GM15510 (cell line): ENCODE data around the gene PLEKHN1.

Experiments used
- POLR2A ChIP-seq: IDR thresholded peaks from 3 replicates; pipeline ENCODE4 v1.6.1; 2011; ENCODE audit warnings: borderline replicate concordance; ENCODE audit not compliant: insufficient read length; ENCODE audit errors: extremely low read depth

Gene PLEKHN1

DNA sequence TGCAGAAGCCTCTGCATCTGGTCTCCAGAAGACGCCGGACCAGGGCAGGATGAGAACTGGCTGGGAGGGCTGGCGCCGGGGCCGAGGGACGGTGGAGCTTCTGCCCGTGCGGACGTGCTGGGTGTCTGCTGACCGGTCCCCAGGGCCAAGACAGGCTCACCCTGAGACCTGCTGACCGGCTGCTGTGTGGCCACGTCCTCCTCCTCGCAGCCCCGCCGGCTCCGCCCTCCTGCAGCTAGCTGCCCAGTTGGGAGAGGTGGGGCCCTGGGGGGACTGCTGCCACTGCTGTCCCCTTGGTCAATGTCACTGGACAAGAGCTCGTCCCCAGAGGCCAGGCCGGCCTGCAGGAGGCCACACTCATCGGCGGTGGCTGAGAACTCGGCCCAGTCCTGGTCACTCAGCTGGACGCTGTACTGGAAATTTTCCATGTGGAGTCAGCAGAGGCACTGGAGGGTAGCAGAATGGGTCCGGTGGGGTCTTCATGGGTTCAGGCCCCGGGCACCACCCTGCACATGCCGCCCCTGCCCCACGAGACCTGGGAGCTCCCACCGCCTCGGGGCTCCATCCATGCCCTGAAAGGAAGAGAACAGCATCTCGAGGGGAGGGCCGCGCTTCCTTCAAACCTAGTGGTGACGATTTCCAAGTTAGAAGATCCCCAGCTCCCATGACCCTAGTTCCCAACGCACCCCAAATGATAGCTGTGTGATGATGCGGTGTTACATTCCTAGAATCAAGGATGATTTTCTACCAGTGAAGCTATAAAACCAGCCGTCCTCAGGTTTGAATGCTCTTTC, 14.5 kb downstream of the PLEKHN1 start:
- no peak for TF ChIP-seq POLR2A

GRCh38 chr1:981491-981954, 15.2 kb downstream of the PLEKHN1 start:
- no peak for TF ChIP-seq POLR2A

- TF ChIP-seq POLR2A = no peak
Measured at GRCh38 chr1:981955-982558, 15.8 kb downstream of the PLEKHN1 start, which contains the start of gene PERM1. Gene PERM1 (minus strand): TSS chr1:982093. CDS start chr1:981029, 1,064 bp downstream.

DNA sequence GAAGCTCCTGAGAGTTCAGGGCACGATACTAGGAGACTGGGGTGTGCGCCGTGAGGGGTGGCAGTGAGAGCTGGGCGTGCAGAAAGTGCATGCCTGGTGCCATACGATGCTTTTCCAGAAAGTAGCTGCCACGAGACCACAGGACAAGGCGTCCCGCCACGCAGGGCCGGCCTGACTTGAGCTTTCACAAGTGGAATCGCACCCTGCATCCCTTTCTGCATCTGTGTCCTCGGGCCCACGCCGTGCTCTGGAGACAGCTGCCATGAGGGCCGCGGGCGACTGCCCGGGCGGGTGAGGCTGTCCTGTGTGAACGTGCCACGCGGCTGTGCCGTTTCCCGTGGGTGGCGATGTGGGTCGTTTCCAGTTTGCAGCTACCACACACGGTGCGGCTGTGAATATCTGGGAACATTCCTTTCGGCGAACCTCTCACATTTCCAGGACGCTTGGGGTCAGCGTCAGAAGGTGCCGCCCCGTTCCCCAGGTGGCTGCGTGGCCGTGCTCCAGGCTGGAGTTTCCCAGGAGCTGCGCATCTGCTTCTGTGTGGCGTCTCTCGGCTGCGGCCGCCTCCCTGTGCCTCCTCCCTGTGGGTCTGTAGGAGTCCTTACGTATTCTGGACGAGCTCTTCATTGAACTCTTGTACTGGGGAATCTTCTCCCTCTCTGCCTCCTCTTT, 16.6 kb downstream of the PLEKHN1 start:
- TF ChIP-seq POLR2A = no peak

GRCh38 chr1:983798-984475, 17.7 kb downstream of the PLEKHN1 start:
- TF ChIP-seq POLR2A = no peak

GRCh38 chr1:984476-984814, 18.2 kb downstream of the PLEKHN1 start:
- TF ChIP-seq POLR2A = no peak

DNA sequence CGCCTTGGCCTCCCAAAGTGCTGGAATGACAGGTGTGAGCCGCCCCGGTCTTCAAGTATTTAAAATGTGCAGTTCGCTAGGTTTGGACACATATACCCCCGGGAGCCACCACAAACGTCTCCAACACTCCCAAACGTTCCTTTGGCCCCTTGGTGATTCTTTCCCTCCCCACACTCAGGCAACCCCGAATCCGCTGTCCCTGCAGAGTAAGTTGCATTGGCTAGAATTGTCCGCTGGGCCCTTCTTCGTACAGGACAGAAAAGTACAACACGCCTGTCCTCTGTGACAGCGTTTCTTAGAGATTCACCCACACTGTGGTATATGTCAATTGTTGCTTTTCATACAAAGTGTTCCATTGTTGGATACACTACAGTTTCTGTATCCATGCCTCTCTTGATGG, 18.8 kb downstream of the PLEKHN1 start:
- TF ChIP-seq POLR2A = no peak

DNA sequence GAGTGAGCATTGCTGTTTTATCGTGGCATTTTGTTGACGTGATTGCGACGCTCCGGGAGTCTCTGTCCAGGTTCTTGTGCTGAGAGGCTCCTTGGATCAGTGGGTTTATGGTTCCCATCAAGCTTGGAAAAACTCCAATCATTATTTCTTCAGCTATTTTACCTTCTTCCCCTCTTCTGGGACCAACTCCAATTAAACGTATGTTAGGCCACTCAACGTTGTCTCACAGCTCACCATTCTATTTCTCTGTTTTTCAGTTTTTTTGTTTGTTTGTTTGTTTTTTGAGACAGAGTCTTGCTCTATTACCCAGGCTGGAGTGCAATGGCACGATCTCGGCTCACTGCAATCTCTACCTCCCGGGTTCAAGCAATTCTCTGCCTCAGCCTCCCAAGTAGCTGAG, 25.6 kb downstream of the PLEKHN1 start:
- TF ChIP-seq POLR2A = no peak

DNA sequence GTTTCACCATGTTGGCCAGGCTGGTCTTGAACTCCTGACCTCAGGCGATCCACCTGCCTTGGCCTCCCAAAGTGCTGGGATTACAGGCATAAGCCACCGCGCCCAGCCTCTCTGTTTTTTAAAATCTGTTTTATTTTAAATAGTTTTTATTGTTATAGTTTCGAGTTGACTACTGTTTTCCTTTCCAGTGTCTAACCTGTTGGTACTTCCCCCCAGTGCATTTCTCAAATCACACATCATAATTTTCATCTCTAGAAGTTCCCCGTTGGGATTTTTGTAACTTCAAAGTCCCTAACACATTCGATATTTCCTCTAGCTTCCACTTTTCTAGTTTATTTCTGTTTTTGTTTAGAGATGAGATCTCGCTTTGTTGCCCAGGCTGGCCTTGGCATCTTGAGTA, 26.1 kb downstream of the PLEKHN1 start:
- TF ChIP-seq POLR2A = no peak

DNA sequence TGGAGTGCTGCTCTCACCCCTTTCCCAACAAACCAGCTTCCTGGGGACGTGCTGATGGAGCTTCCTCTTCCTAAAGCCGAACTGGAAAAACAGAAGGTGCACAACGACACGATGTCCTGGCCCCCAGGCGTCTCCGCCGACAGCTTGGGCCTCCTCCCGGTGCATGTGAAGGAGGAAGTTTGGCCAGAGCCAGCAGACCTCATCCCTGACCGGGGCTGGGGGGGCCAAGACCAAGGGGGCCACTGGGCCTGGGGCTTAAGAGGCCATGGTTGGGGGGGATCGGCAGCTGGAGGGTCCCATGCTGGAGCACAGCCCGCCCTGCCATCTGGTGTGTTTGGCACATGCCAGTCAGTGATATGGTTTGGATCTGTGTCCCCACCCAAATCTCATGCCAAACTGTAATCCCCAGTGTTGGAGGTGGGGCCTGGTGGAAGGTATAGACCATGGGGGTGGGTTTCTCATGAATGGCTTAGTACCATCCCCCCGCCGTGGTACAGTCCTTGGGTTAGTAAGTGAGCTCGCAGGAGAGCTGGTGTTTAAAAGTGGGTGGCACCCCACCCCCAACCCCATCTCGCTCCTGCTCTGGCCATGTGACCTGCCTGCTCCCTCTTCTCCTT, 27.2 kb downstream of the PLEKHN1 start:
- no peak for TF ChIP-seq POLR2A

- no peak for TF ChIP-seq POLR2A
Measured at GRCh38 chr1:995665-996633, 29.7 kb downstream of the PLEKHN1 start.

DNA sequence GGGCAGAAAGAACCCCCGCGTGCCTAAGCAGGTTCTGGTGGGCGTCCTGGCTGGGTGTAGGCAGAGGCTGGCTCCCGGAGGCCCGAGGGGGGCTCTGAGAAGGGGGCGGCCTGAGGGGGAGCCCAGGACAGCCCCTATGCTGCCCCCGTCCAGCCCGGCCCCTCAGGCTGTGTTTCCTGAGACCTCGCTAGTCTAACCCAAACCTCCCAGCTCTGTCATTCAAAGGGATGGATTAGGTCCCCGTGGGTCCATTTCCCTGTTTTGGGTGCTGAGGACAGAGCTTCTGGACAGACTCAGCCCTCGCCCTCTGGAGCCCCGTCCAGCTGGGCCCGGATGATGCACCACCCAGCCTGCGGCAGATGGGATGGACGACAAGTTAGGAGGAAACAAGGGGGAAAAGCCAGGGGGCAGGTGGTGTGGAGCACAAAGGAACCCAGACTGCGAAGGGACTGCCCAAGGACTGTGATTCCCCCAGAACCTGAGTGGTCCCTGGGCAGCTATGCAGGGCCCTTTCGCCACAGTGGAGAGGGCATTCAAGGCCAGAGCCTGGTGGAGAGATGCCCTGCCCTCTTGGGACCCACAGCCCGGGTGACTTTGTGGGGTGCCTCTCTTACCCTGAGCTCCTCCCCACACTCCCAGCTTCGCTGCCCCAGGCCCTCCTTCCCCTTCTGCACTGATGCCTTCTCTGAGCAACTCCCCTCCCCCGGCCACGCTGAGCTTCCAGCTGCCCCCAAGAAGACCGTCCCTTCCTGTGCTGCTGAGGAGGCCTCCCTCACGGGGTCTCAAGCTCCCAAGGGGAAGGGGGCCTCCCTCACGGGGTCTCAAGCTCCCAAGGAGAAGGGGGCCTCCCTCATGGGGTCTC, 30.8 kb downstream of the PLEKHN1 start:
- no peak for TF ChIP-seq POLR2A

DNA sequence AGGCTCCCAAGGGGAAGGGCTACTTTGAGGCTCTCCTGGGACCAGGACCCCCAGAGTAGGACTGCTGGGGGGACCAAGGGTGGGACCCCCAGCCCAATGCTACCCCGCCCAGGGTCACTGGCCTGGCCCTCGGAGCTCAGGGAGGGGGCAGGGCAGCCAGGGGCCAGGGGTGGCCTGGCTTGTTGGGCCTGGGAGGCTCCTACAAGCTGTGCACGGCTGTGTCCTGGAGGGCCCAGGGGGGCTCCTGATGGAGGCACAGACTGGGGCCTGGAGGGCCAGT, 31.4 kb downstream of the PLEKHN1 start:
- TF ChIP-seq POLR2A = no peak
